CD4-positive, alpha-beta T cell treated with Interleukin-4 for 4 hours (primary cell): Measurements from ENCODE around the gene SORCS1.
"Not testable (repeated sequence)": the region's sequence is repeated elsewhere in the genome, so short reads cannot be mapped to it uniquely, and the experiment has no call there.

Experiments
- DNase-seq: peaks from one replicate; pipeline ENCODE4 v3.0.0-alpha.2; 2020

SORCS1 gene

GRCh38 chr10:106938513-106938912 is 226.0 kb downstream of the SORCS1 start:
- no peak for DNase-seq

- DNase-seq: no peak
Observed at GRCh38 chr10:106935978-106936451, 228.5 kb downstream of the SORCS1 start.

- DNase-seq: no peak
Observed at GRCh38 chr10:106931853-106932249, 232.7 kb downstream of the SORCS1 start.

- no peak for DNase-seq
Observed at GRCh38 chr10:106931159-106931852, 233.2 kb downstream of the SORCS1 start.

- DNase-seq: no peak
Observed at GRCh38 chr10:106930751-106931150, 233.8 kb downstream of the SORCS1 start.

GRCh38 chr10:106929291-106929895 is 235.1 kb downstream of the SORCS1 start:
- no peak for DNase-seq

- not testable (repeated sequence) for DNase-seq
Observed at GRCh38 chr10:106928151-106928550, 236.4 kb downstream of the SORCS1 start.

- DNase-seq: no peak
Observed at GRCh38 chr10:106925191-106925590, 239.3 kb downstream of the SORCS1 start.

GRCh38 chr10:106920538-106920937 is 244.0 kb downstream of the SORCS1 start:
- no peak for DNase-seq

- no peak for DNase-seq
Observed at GRCh38 chr10:106919871-106920282, 244.6 kb downstream of the SORCS1 start.

- no peak for DNase-seq
Observed at GRCh38 chr10:106917452-106918055, 247.0 kb downstream of the SORCS1 start.

- no peak for DNase-seq
Observed at GRCh38 chr10:106914016-106914415, 250.5 kb downstream of the SORCS1 start.

- no peak for DNase-seq
Observed at GRCh38 chr10:106913348-106913747, 251.2 kb downstream of the SORCS1 start.

GRCh38 chr10:106911096-106911495 is 253.4 kb downstream of the SORCS1 start:
- no peak for DNase-seq

- no peak for DNase-seq
Observed at GRCh38 chr10:106910666-106911065, 253.8 kb downstream of the SORCS1 start.

GRCh38 chr10:106908225-106908624 is 256.3 kb downstream of the SORCS1 start:
- no peak for DNase-seq

- DNase-seq: no peak
Observed at GRCh38 chr10:106904209-106904608, 260.3 kb downstream of the SORCS1 start.

GRCh38 chr10:106903180-106903579 is 261.3 kb downstream of the SORCS1 start:
- no peak for DNase-seq

GRCh38 chr10:106900016-106900652 is 264.4 kb downstream of the SORCS1 start:
- no peak for DNase-seq

- DNase-seq: no peak
Observed at GRCh38 chr10:106898446-106898845, 266.1 kb downstream of the SORCS1 start.

- DNase-seq: no peak
Observed at GRCh38 chr10:106897719-106898118, 266.8 kb downstream of the SORCS1 start.

GRCh38 chr10:106894692-106895091 is 269.8 kb downstream of the SORCS1 start:
- DNase-seq: no peak

GRCh38 chr10:106877574-106877973 is 286.9 kb downstream of the SORCS1 start:
- DNase-seq: no peak

- no peak for DNase-seq
Observed at GRCh38 chr10:106874604-106874889, 290.0 kb downstream of the SORCS1 start.
